Cardiac fibroblast (primary cell): Measurements from ENCODE around the gene GTF2E1.
A peak's percentile ranks its signal among the peaks of the same experiment; 100 is the strongest.

Experiments used
- DNase-seq, 2 donors: peaks; one replicate each; pipeline versions ENCODE4 v3.0.0 to v3.0.0-alpha.2; 2010; ENCODE audit warnings: low read depth in 2 of 2
- H3K4me3 ChIP-seq, 2 donors: replicated peaks in 1 of 2; 1 replicate in 1 of 2; 2 replicates in 1 of 2; pipeline ENCODE4 v1.5.1; 2011; ENCODE audit warnings: low read depth in 2 of 2, low read length in 2 of 2, mild to moderate bottlenecking in 2 of 2, moderate library complexity in 1 of 2
- TF ChIP-seq, protein P1 (sequence below): IDR thresholded peaks from one replicate; pipeline ENCODE4 v1.5.1; 2011; ENCODE audit warnings: low read depth, mild to moderate bottlenecking, low read length, inconsistent platforms

The GTF2E1 gene

DNA sequence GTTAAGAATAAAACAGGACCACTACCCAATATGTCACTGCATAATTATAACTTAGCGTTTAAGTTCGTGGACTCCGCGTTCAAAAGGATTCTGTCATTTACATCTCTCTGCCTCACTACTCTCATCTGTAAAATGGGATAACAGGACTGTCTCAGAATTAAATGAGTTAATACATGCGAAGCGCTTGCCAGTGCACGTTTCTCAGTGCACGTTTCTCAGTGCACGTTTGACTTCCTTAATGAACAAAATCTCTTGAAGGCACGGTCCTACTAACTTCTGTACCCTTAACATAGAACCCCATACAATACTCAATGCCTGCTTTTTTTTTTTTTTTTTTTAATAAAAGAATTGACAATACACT, 727 bp upstream of the GTF2E1 start:
- peak; percentile 52 to 60 for DNase-seq
- peak overlapping the region; percentile 90 to 96 for H3K4me3 ChIP-seq
- TF ChIP-seq, protein P1, sequence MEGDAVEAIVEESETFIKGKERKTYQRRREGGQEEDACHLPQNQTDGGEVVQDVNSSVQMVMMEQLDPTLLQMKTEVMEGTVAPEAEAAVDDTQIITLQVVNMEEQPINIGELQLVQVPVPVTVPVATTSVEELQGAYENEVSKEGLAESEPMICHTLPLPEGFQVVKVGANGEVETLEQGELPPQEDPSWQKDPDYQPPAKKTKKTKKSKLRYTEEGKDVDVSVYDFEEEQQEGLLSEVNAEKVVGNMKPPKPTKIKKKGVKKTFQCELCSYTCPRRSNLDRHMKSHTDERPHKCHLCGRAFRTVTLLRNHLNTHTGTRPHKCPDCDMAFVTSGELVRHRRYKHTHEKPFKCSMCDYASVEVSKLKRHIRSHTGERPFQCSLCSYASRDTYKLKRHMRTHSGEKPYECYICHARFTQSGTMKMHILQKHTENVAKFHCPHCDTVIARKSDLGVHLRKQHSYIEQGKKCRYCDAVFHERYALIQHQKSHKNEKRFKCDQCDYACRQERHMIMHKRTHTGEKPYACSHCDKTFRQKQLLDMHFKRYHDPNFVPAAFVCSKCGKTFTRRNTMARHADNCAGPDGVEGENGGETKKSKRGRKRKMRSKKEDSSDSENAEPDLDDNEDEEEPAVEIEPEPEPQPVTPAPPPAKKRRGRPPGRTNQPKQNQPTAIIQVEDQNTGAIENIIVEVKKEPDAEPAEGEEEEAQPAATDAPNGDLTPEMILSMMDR = no peak

DNA sequence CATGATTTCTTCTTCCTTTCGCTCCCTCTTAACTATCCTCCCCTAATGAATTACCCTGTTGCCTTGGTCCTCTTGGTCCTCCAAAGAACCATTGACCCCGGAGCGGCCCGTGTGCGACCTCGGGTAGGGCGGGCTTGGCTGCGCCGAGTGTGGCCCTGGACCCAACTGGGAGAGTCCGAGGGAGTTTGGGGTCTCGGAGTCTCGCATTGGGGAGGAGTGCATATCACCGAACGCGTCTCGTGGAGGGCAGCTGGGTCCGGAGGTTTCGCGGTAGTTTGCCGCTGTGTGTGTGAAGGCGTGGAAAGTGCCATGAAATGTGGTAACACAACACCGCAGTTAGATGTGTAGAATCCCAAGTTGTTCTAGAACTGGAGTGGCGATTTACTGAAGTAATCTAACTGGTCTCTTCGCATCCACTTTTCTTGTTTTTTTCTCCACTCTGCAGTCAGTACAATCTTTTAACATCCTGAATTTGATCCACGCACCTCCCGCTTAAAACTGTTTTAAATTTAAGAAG, 363 bp downstream of the GTF2E1 start:
- H3K4me3 ChIP-seq = peak overlapping the region; percentile 90 to 93
- TF ChIP-seq, protein P1 = no peak
- DNase-seq = peak in 1 of 2 donors; percentile 41

DNA sequence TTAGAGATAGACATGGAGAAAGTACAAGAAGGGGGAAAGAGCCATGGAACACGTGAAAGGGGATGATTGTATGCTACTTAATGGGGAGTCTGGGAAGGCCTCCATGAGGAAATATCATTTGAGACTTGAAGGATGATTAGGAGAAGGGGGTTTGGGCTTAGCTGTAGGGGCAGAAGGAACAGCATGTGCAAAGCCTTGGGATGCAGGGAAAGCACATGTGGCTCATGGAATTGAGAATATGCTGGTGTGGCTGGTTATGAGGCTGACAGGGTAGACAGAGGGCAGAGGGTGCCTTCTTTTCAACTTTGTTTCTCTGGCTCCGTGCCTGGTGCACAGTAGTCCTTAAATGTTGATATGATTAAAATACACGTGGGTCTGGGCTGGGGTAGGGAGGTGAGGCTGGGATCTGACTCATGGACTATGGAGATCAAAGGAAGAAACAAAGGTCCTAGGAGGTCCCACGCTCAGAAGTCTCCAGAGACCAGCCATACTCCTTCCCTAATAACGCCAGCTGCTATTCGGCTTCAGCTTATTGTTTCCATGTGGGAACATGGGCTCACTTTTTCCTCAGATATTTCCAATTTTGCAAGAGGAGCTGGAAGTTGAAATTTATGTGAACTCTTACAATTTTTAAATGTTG, 1.1 kb downstream of the GTF2E1 start:
- peak in 1 of 2 donors; percentile 50 for DNase-seq
- peak overlapping the region; percentile 90 to 93 for H3K4me3 ChIP-seq
- TF ChIP-seq, protein P1 = no peak

DNA sequence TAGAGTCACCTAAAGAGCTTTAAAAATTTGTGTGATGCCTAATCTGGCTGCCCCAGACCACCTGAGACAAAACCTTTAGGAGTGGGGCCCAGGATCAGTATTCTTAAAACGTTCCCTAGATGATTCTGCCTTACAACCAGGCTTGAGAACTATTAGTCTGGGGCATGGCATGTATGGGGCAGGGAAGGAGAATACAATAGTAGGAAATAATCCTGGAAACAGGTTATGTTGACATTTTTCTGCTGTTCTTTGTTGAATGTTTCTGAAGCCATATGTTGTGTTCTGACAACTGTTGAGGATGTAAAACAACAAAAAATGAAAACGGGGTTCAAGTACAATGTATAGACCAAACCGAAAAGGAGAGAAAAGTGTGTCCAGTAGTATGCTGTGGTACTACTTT, 2.9 kb downstream of the GTF2E1 start:
- no peak for DNase-seq
- TF ChIP-seq, protein P1 = no peak
- no peak overlapping the region for H3K4me3 ChIP-seq

DNA sequence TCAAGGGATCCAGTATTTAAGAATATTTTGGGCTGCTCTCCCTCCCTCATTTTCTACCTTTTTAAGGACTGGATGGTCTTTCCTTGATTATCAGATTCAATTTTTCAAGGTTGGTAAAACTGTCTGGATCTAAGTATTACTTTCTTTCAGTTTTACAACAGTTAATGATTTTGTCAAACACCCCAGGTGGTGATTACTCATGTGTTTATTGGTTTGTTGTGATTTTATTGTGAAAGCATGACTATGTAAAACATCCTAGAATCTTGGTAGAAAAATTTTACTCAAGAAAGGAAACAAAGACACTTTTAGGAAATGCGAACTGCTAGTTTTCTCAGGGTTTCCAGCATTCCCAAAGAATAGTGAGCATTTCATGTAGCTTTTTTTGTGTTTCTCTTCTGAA, 7.3 kb downstream of the GTF2E1 start:
- no peak overlapping the region for H3K4me3 ChIP-seq
- TF ChIP-seq, protein P1 = no peak

DNA sequence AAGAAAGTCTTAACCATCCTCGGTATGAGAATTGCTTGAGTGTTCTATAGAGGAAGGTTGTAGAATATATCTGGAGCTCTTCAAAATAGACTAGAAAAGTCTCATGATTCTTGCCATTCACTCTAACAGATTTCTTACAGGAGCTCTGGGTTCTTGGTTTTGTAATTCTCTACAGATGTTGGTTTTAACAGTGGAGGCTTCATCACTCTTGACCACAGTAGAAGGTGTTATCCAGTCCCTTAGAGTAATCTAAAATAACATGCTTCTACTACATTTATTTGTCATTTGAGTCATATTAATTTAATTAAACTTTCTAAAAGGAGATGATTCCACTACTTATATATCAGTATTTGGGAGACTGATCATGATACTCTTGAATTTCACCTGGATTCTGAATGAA, 9.7 kb downstream of the GTF2E1 start:
- H3K4me3 ChIP-seq = no peak overlapping the region
- DNase-seq = no peak
- TF ChIP-seq, protein P1 = no peak

More for the DNA sequence above, 7.3 kb downstream of the GTF2E1 start:
- no peak for DNase-seq

DNA sequence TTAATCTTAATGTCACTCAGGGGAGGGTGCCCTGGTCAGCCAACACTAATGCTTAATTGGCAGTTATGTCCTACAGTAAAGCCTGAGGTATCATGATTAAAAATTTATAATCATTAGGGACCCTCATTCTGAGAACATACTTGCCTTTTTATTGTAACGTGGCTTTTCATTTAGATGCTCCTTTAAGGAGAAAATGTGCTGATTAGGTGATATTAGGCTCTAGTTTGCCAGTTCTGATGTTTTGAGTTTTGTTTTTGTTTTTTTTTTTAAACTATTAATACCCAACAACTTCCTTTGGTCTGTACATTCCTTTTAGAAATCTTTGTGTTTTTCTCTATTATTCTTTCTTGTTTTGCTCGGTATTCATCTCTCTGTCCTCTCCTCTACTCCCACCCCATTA, 10.3 kb downstream of the GTF2E1 start:
- no peak for DNase-seq
- TF ChIP-seq, protein P1 = no peak
- no peak overlapping the region for H3K4me3 ChIP-seq
